K562 (cell line): Measurements from ENCODE around the gene EFCAB8. TPM values are rescaled to one million over a fixed set of nuclear protein-coding genes. Genes with fewer than 3 reads are reported as not detected.

Experiments used
- ATAC-seq: fragments of 200-7000 bp; cut with Tn5 transposase; 3 replicates; pipeline ENCODE4 v1.9.1; 2020; ENCODE audit warnings: moderate library complexity
- BruUV-seq: library from RNA; stranded (reverse); fragments of 400-500 nt; replicated peaks from 2 replicates; lab custom pipeline; 2021; lab: Mats Ljungman, UMichigan
- CTCF ChIA-PET: fragments of 300-600 bp; formaldehyde crosslinking; extraction: SDS; loops from one replicate; lab custom pipeline; 2021; ENCODE audit warnings: low intra/inter-chr PET ratio; lab: Yijun Ruan, JAX
- POLR2A ChIA-PET: fragments of 300-600, 350-650 bp; sonication (Branson Sonifier 250); formaldehyde crosslinking; extraction: SDS; loops from one replicate; lab custom pipeline; 2021; ENCODE audit warnings: antibody characterized with exemption, inconsistent platforms; lab: Yijun Ruan, JAX
- DNase-seq, 4 experiments: peaks; one replicate each; pipeline versions ENCODE4 v3.0.0 to v3.0.0-alpha.2; 2011 to 2018; ENCODE audit warnings: low spot score in 3 of 4, mixed read lengths in 3 of 4; ENCODE audit errors: extremely low read depth in 1 of 4
- FAIRE-seq: peaks from 2 replicates; lab custom pipeline; 2011; peaks lifted over from hg19 to GRCh38; lab: Jason Lieb, UNC
- H2AFZ ChIP-seq: 2 replicates; pipeline ENCODE4 v1.6.0; 2011; ENCODE audit warnings: low read depth, low read length, control low read depth, inconsistent platforms
- H3K27ac ChIP-seq: fragments of 200-600 bp; 3 replicates; pipeline ENCODE4 v1.8.0; 2011; ENCODE audit warnings: low read depth, mild to moderate bottlenecking, control low read depth, inconsistent platforms, low read length, moderate library complexity, mixed read lengths; ENCODE audit errors: extremely low read depth
- H3K27me3 ChIP-seq, 2 experiments: fragments of 300-600 bp in 1 of 2; 2 replicates in 1 of 2; 3 replicates in 1 of 2; pipeline versions ENCODE4 v1.6.0 to v1.8.0; 2011; ENCODE audit warnings: inconsistent platforms in 2 of 2, low read length in 2 of 2, mild to moderate bottlenecking in 1 of 2, mixed read lengths in 1 of 2, moderate library complexity in 1 of 2; ENCODE audit not compliant: control insufficient read depth in 2 of 2, insufficient read depth in 2 of 2
- H3K36me3 ChIP-seq: fragments of 300-600 bp; 3 replicates; pipeline ENCODE4 v1.8.0; 2011; ENCODE audit warnings: mild to moderate bottlenecking, low read length, inconsistent platforms; ENCODE audit not compliant: control insufficient read depth, insufficient read depth
- H3K4me1 ChIP-seq, 2 experiments: fragments of 200-600 bp in 1 of 2; replicated peaks in 1 of 2; 2 replicates in 1 of 2; 3 replicates in 1 of 2; pipeline versions ENCODE4 v1.5.1 to v1.8.0; 2011; ENCODE audit warnings: inconsistent platforms in 2 of 2, low read length in 2 of 2, mild to moderate bottlenecking in 1 of 2, mixed read lengths in 1 of 2, moderate library complexity in 1 of 2; ENCODE audit not compliant: control insufficient read depth in 2 of 2, insufficient read depth in 2 of 2
- H3K4me2 ChIP-seq: 2 replicates; pipeline ENCODE4 v1.6.1; 2011; ENCODE audit warnings: low read length, control low read depth, inconsistent platforms, mixed read lengths; ENCODE audit not compliant: insufficient read depth
- H3K4me3 ChIP-seq: fragments of 200-600 bp; sonication (generic), shearing (Covaris generic); 2 replicates; pipeline ENCODE4 v1.5.1; 2016; ENCODE audit warnings: control low read depth, inconsistent platforms
- H3K79me2 ChIP-seq: fragments of 200-600 bp; 3 replicates; pipeline ENCODE4 v1.8.0; 2011; ENCODE audit warnings: low read length, inconsistent platforms; ENCODE audit not compliant: control insufficient read depth, insufficient read depth
- H3K9ac ChIP-seq, 2 experiments: 2 replicates each; pipeline versions ENCODE4 v1.6.0 to v1.6.1; 2011; ENCODE audit warnings: low read depth in 2 of 2, low read length in 2 of 2, control low read depth in 1 of 2, inconsistent platforms in 1 of 2, mild to moderate bottlenecking in 1 of 2, mixed read lengths in 1 of 2; ENCODE audit not compliant: insufficient read depth in 1 of 2
- H3K9me1 ChIP-seq: one replicate; pipeline ENCODE4 v1.6.0; 2011; ENCODE audit warnings: inconsistent platforms, mild to moderate bottlenecking, low read length, moderate library complexity; ENCODE audit not compliant: control insufficient read depth, insufficient read depth
- H3K9me3 ChIP-seq: replicated peaks from 2 replicates; pipeline ENCODE4 v1.5.1; 2011; ENCODE audit warnings: low read depth, low read length, inconsistent platforms; ENCODE audit not compliant: control insufficient read depth, insufficient read depth
- H4K20me1 ChIP-seq: replicated peaks from 2 replicates; pipeline ENCODE4 v1.6.1; 2011; ENCODE audit warnings: low read length, inconsistent platforms, mixed read lengths; ENCODE audit not compliant: control insufficient read depth, insufficient read depth
- ADNP ChIP-seq: fragments of 200-800 bp; sonication (Bioruptor generic); IDR thresholded peaks from 2 replicates; pipeline ENCODE4 v1.6.1; 2016; ENCODE audit warnings: missing genetic modification characterization, missing compliant biosample characterization
- GTF2A2 ChIP-seq: IDR thresholded peaks from 2 replicates; pipeline ENCODE4 v1.6.1; 2016; ENCODE audit warnings: mild to moderate bottlenecking, missing genetic modification characterization, missing compliant biosample characterization
- NFIC ChIP-seq: fragments of 450-650 bp; IDR thresholded peaks from 2 replicates; pipeline ENCODE4 v1.6.1; 2017; ENCODE audit warnings: mild to moderate bottlenecking, inconsistent platforms
- PHTF2 ChIP-seq: fragments of 250-450 bp; sonication (Bioruptor Pico); IDR thresholded peaks from 2 replicates; pipeline ENCODE4 v1.5.0; 2021; ENCODE audit warnings: mild to moderate bottlenecking
- RHOXF2B ChIP-seq: fragments of 250-450 bp; sonication (Bioruptor Pico); conservative IDR thresholded peaks from 2 replicates; pipeline ENCODE4 v1.5.1; 2021
- SMAD2 ChIP-seq: fragments of 150-350 bp; IDR thresholded peaks from 2 replicates; pipeline ENCODE4 v1.6.1; 2014; ENCODE audit warnings: low read depth, mild to moderate bottlenecking, low read length
- SP2 ChIP-seq: IDR thresholded peaks from 2 replicates; pipeline ENCODE4 v1.6.1; 2011; ENCODE audit warnings: mild to moderate bottlenecking, low read depth, low read length, moderate library complexity; ENCODE audit not compliant: poor library complexity, severe bottlenecking; ENCODE audit errors: extremely low read depth
- ZBTB7A ChIP-seq: IDR thresholded peaks from 2 replicates; pipeline ENCODE4 v1.6.1; 2011; ENCODE audit warnings: low read depth, mild to moderate bottlenecking, low read length, moderate library complexity, borderline replicate concordance; ENCODE audit not compliant: control insufficient read depth
- WGBS: fragments of 100-300 bp; shearing (Covaris generic); methylation state at CpG from one replicate; pipeline ENCODE4 v1.1.6; 2016; ENCODE audit warnings: low coverage, mixed read lengths; ENCODE audit not compliant: insufficient coverage; ENCODE audit errors: missing lambda C conversion rate; 5-methylcytosine and 5-hydroxymethylcytosine counted together
- in situ Hi-C: fragments of 300-500 bp; cut with MboI; formaldehyde crosslinking; loops from 4 replicates; pipeline ENCODE4 v1.15.0; 2018; ENCODE audit warnings: inconsistent platforms, mixed read lengths
- intact Hi-C: fragments of 100-400 bp; cut with micrococcal nuclease; formaldehyde crosslinking; loops from 2 replicates; pipeline ENCODE4 v1.14.2; 2022
- polyA plus RNA-seq, 8 experiments: library from polyadenylated mRNA; depleted of rRNA in 4 of 8; stranded (reverse) in 5 of 8; unstranded in 3 of 8; fragments of >200 nt; fragmentation: Nextera tagmentation in 2 of 8; fragmentation: Illumina TruSeq in 1 of 8; extraction: Ambion mirVana in 2 of 8; extraction: Trizol in 1 of 8; gene quantifications; 2 replicates each; pipeline versions ENCODE4 v1.2.1 to v1.2.3, GENCODE V29; 2011 to 2014; ENCODE audit warnings: inconsistent platforms in 1 of 8, missing spikeins in 1 of 8
- total RNA-seq, 7 experiments: library from RNA; depleted of rRNA in 6 of 7; stranded (reverse); fragments of >200 nt in 6 of 7; fragmentation: Illumina TruSeq in 2 of 7; extraction: Trizol in 2 of 7; gene quantifications; 2 replicates each; pipeline versions ENCODE4 v1.2.1 to v1.2.3, GENCODE V29; 2011 to 2021; ENCODE audit warnings: low replicate concordance in 1 of 7
- TF ChIP-seq, protein P1 (sequence below): fragments of 450-650 bp; IDR thresholded peaks from 2 replicates; pipeline ENCODE4 v1.6.1; 2016; ENCODE audit warnings: low read depth

EFCAB8 gene
- total and polyA plus RNA-seq, 9 of the 15 experiments (the other 6 are each of a cell fraction or from before 2014, with no cell fraction given) = 0.03 to 0.18 (median 0.11) TPM; not detected in 6

DNA sequence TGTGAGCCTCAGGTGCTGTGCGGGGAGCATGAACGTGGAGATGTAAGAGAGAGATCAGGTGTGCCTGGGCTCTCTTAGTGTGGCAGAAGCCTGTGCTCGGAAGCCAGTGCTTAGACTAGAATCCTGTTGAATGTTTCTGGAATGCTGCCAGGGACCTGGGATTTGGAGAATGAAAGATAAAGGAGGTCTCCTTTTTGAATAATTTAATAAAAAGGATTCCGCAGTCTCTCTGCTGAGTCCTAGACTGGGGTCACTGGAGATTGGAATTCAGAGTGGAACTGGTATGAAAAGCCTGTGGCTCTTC lies 18.8 kb upstream of the EFCAB8 start:
- no peaks in the 10 kb centered on the region for H3K4me1 ChIP-seq
- in situ Hi-C loops = no loop called here
- POLR2A ChIA-PET = no interaction called here
- H4K20me1 ChIP-seq = 0 out of 2 replicates have a peak, but pooled peaks cover 4% of the 10 kb centered on the region
- TF ChIP-seq NFIC (peak; percentile 16; the same call in 1 of the 2 replicates), PHTF2 (CRISPR knock-in tag) (no peak)
- no peaks in the 10 kb centered on the region for H3K27me3 ChIP-seq
- intact Hi-C loops = no loop called here
- H3K9me1 ChIP-seq = peaks cover 2% of the 10 kb centered on the region
- H2AFZ ChIP-seq = no peak overlapping the region
- H3K4me2 ChIP-seq = no peak overlapping the region
- no peaks in the 10 kb centered on the region for H3K9me3 ChIP-seq
- H3K4me3 ChIP-seq = no peak overlapping the region
- H3K9ac ChIP-seq = no peak overlapping the region
- peaks cover 22% of the 10 kb centered on the region for H3K79me2 ChIP-seq
- H3K27ac ChIP-seq = no peak overlapping the region
- no TSS peak for BruUV-seq
- H3K36me3 ChIP-seq = peaks cover 84% of the 10 kb centered on the region
- ATAC-seq (no peak), FAIRE-seq (no peak), DNase-seq (no peak)
- 95% methylated on average over 4 of the region's 4 CpGs for WGBS
- CTCF ChIA-PET = no interaction called here

DNA sequence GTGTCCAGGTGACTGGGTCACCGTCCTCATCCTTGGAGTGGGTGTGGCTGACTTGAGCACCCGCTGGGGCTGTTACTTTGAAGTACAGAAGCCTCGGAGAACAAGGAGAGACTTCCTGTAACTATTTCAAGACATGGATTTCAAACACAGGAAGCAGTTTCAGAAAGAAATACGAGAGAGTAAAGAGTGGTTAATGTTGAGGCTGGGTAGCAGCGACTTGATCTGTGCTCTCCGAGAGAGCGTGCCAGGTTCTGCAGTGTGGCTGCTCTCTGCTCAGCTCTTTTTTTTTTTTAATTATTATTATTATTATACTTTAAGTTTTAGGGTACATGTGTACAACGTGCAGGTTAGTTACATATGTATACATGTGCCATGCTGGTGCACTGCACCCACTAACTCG lies 17.5 kb upstream of the EFCAB8 start:
- Histone ChIP-seq H3K9me1 (peaks cover 2% of the 10 kb centered on the region), H3K9ac (no peak overlapping the region), H3K4me3 (no peak overlapping the region), H3K79me2 (peaks cover 22% of the 10 kb centered on the region), H3K4me2 (no peak overlapping the region), H4K20me1 (0 out of 2 replicates have a peak, but pooled peaks cover 5% of the 10 kb centered on the region), H3K27ac (no peak overlapping the region), H3K4me1 (no peaks in the 10 kb centered on the region), H3K9me3 (no peaks in the 10 kb centered on the region), H3K27me3 (no peaks in the 10 kb centered on the region), H2AFZ (no peak overlapping the region), H3K36me3 (peaks cover 85% of the 10 kb centered on the region)
- DNase-seq = no peak
- in situ Hi-C loops = no loop called here
- FAIRE-seq = no peak
- no TSS peak for BruUV-seq
- 91% methylated on average over 7 of the region's 9 CpGs for WGBS
- no peak for ATAC-seq
- POLR2A ChIA-PET = interaction anchor here (0.7 to 2.0 kb wide), 3 partner anchors 21 to 44 kb away, joined by 3 to 8 read pairs (median 3); partner anchors contain the start of gene MAPRE1
- CTCF ChIA-PET = no interaction called here
- intact Hi-C loops = no loop called here
- TF ChIP-seq ADNP = no peak
- no peak for TF ChIP-seq SP2
- no peak for TF ChIP-seq GTF2A2 (tag)
- TF ChIP-seq, protein P1, sequence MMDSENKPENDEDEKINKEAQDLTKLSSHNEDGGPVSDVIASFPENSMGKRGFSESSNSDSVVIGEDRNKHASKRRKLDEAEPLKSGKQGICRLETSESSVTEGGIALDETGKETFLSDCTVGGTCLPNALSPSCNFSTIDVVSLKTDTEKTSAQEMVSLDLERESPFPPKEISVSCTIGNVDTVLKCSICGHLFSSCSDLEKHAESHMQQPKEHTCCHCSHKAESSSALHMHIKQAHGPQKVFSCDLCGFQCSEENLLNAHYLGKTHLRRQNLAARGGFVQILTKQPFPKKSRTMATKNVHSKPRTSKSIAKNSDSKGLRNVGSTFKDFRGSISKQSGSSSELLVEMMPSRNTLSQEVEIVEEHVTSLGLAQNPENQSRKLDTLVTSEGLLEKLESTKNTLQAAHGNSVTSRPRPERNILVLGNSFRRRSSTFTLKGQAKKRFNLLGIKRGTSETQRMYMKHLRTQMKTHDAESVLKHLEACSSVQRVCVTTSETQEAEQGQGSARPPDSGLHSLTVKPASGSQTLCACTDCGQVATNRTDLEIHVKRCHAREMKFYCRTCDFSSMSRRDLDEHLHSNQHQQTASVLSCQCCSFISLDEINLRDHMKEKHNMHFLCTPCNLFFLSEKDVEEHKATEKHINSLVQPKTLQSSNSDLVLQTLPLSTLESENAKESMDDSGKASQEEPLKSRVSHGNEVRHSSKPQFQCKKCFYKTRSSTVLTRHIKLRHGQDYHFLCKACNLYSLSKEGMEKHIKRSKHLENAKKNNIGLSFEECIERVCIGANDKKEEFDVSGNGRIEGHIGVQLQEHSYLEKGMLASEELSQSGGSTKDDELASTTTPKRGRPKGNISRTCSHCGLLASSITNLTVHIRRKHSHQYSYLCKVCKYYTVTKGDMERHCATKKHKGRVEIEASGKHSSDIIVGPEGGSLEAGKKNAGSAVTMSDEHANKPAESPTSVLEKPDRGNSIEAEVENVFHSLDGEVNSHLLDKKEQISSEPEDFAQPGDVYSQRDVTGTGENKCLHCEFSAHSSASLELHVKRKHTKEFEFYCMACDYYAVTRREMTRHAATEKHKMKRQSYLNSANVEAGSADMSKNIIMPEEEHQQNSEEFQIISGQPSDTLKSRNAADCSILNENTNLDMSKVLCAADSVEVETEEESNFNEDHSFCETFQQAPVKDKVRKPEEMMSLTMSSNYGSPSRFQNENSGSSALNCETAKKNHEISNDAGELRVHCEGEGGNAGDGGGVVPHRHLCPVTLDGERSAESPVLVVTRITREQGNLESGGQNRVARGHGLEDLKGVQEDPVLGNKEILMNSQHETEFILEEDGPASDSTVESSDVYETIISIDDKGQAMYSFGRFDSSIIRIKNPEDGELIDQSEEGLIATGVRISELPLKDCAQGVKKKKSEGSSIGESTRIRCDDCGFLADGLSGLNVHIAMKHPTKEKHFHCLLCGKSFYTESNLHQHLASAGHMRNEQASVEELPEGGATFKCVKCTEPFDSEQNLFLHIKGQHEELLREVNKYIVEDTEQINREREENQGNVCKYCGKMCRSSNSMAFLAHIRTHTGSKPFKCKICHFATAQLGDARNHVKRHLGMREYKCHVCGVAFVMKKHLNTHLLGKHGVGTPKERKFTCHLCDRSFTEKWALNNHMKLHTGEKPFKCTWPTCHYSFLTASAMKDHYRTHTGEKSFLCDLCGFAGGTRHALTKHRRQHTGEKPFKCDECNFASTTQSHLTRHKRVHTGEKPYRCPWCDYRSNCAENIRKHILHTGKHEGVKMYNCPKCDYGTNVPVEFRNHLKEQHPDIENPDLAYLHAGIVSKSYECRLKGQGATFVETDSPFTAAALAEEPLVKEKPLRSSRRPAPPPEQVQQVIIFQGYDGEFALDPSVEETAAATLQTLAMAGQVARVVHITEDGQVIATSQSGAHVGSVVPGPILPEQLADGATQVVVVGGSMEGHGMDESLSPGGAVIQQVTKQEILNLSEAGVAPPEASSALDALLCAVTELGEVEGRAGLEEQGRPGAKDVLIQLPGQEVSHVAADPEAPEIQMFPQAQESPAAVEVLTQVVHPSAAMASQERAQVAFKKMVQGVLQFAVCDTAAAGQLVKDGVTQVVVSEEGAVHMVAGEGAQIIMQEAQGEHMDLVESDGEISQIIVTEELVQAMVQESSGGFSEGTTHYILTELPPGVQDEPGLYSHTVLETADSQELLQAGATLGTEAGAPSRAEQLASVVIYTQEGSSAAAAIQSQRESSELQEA = no peak
- TF ChIP-seq RHOXF2B = no peak
- TF ChIP-seq SMAD2 = no peak
- no peak for TF ChIP-seq ZBTB7A
